ENCODE data around the gene EBF3. TPM values are rescaled to one million over a fixed set of nuclear protein-coding genes. Genes with fewer than 3 reads are reported as not detected.
A peak's percentile ranks its signal among the peaks of the same experiment; 100 is the strongest.

The EBF3 gene
- total and polyA plus RNA-seq, 4 donors: 0.13 to 23.3 (median 4.3) TPM

GRCh38 chr10:129968853-129969183 is 4.7 kb upstream of the EBF3 start:
- WGBS, 2 donors: 2% methylated on average over 11 to 15 of the region's 15 CpGs
- Histone ChIP-seq H3K4me1 (ENCODE audit: control insufficient read depth in 1 of 2, insufficient read depth in 2 of 2, low read length in 2 of 2) (no peaks in the 10 kb centered on the region), H3K36me3 (ENCODE audit: control insufficient read depth in 1 of 2, insufficient read depth in 2 of 2, low read length in 1 of 2) (no peaks in the 10 kb centered on the region), H3K9me3 (ENCODE audit: control insufficient read depth, low read length) (no peaks in the 10 kb centered on the region), H3K4me3 (ENCODE audit: low read length in 2 of 2) (no peak overlapping the region), H3K27me3 (ENCODE audit: control insufficient read depth in 1 of 2, insufficient read depth in 2 of 2, low read length in 1 of 2) (no peaks in the 10 kb centered on the region), H3K27ac (ENCODE audit: low read depth in 1 of 2, low read length in 2 of 2) (no peak overlapping the region)
- ATAC-seq (ENCODE audit: low FRiP score) (peak; percentile 39), DNase-seq (peak; percentile 65 to 88)
- intact Hi-C loops (cut with DNase I): loop anchor here in 1 of 2 donors (5.0 to 10.0 kb wide), 4 partner anchors 77 to 1914 kb away; partner anchors contain the start of gene MGMT

- WGBS, 2 donors: 10% methylated on average over 61 to 62 of the region's 62 CpGs
- Histone ChIP-seq H3K36me3 (ENCODE audit: control insufficient read depth in 1 of 2, insufficient read depth in 2 of 2, low read length in 1 of 2) (no peaks in the 10 kb centered on the region), H3K4me3 (ENCODE audit: low read length in 2 of 2) (no peak overlapping the region), H3K4me1 (ENCODE audit: control insufficient read depth in 1 of 2, insufficient read depth in 2 of 2, low read length in 2 of 2) (no peaks in the 10 kb centered on the region), H3K9me3 (ENCODE audit: control insufficient read depth, low read length) (no peaks in the 10 kb centered on the region), H3K27me3 (ENCODE audit: control insufficient read depth in 1 of 2, insufficient read depth in 2 of 2, low read length in 1 of 2) (no peaks in the 10 kb centered on the region), H3K27ac (ENCODE audit: low read depth in 1 of 2, low read length in 2 of 2) (no peak overlapping the region)
- DNase-seq (peak in 1 of 2 donors; percentile 42), ATAC-seq (ENCODE audit: low FRiP score) (no peak)
- intact Hi-C loops (cut with DNase I): loop anchor here in 1 of 2 donors (5.0 to 10.0 kb wide), 4 partner anchors 76 to 1913 kb away; partner anchors contain the start of gene MGMT
Observed at GRCh38 chr10:129968020-129968852, 4.2 kb upstream of the EBF3 start.

GRCh38 chr10:129967579-129968019 is 3.5 kb upstream of the EBF3 start:
- Histone ChIP-seq H3K4me3 (ENCODE audit: low read length in 2 of 2) (no peak overlapping the region), H3K9me3 (ENCODE audit: control insufficient read depth, low read length) (no peaks in the 10 kb centered on the region), H3K4me1 (ENCODE audit: control insufficient read depth in 1 of 2, insufficient read depth in 2 of 2, low read length in 2 of 2) (no peaks in the 10 kb centered on the region), H3K36me3 (ENCODE audit: control insufficient read depth in 1 of 2, insufficient read depth in 2 of 2, low read length in 1 of 2) (no peaks in the 10 kb centered on the region), H3K27me3 (ENCODE audit: control insufficient read depth in 1 of 2, insufficient read depth in 2 of 2, low read length in 1 of 2) (no peaks in the 10 kb centered on the region), H3K27ac (ENCODE audit: low read depth in 1 of 2, low read length in 2 of 2) (no peak overlapping the region)
- DNase-seq: no peak
- 18 to 26% methylated on average over 28 of the region's 28 CpGs for WGBS, 2 donors
- intact Hi-C loops (cut with DNase I): loop anchor here in 1 of 2 donors (2.0 to 10.0 kb wide), 5 partner anchors 75 to 1913 kb away; partner anchors contain the start of gene MGMT
- no peak for ATAC-seq (ENCODE audit: low FRiP score)

GRCh38 chr10:129966889-129967578 is 3.0 kb upstream of the EBF3 start:
- intact Hi-C loops (cut with DNase I): loop anchor here in 1 of 2 donors (2.0 to 10.0 kb wide), 5 partner anchors 75 to 1912 kb away; partner anchors contain the start of gene MGMT
- no peaks in the 10 kb centered on the region for H3K27me3 ChIP-seq (ENCODE audit: control insufficient read depth in 1 of 2, insufficient read depth in 2 of 2, low read length in 1 of 2)
- no peaks in the 10 kb centered on the region for H3K4me1 ChIP-seq (ENCODE audit: control insufficient read depth in 1 of 2, insufficient read depth in 2 of 2, low read length in 2 of 2)
- WGBS, 2 donors: 7 to 12% methylated on average over 54 to 60 of the region's 60 CpGs
- DNase-seq: peak in 1 of 2 donors; percentile 28
- H3K4me3 ChIP-seq (ENCODE audit: low read length in 2 of 2): no peak overlapping the region
- ATAC-seq (ENCODE audit: low FRiP score): no peak
- H3K9me3 ChIP-seq (ENCODE audit: control insufficient read depth, low read length): no peaks in the 10 kb centered on the region
- H3K27ac ChIP-seq (ENCODE audit: low read depth in 1 of 2, low read length in 2 of 2): no peak overlapping the region
- no peaks in the 10 kb centered on the region for H3K36me3 ChIP-seq (ENCODE audit: control insufficient read depth in 1 of 2, insufficient read depth in 2 of 2, low read length in 1 of 2)

- intact Hi-C loops (cut with DNase I): loop anchor here in 1 of 2 donors (2.0 to 10.0 kb wide), 5 partner anchors 74 to 1912 kb away; partner anchors contain the start of gene MGMT
- 16 to 25% methylated on average over 16 of the region's 16 CpGs for WGBS, 2 donors
- DNase-seq: no peak
- H3K4me1 ChIP-seq (ENCODE audit: control insufficient read depth in 1 of 2, insufficient read depth in 2 of 2, low read length in 2 of 2): no peaks in the 10 kb centered on the region
- no peak overlapping the region for H3K27ac ChIP-seq (ENCODE audit: low read depth in 1 of 2, low read length in 2 of 2)
- H3K36me3 ChIP-seq (ENCODE audit: control insufficient read depth in 1 of 2, insufficient read depth in 2 of 2, low read length in 1 of 2): no peaks in the 10 kb centered on the region
- ATAC-seq (ENCODE audit: low FRiP score): no peak
- no peaks in the 10 kb centered on the region for H3K9me3 ChIP-seq (ENCODE audit: control insufficient read depth, low read length)
- H3K27me3 ChIP-seq (ENCODE audit: control insufficient read depth in 1 of 2, insufficient read depth in 2 of 2, low read length in 1 of 2): no peaks in the 10 kb centered on the region
- H3K4me3 ChIP-seq (ENCODE audit: low read length in 2 of 2): no peak overlapping the region
Observed at GRCh38 chr10:129966370-129966888, 2.4 kb upstream of the EBF3 start.

- no peak for ATAC-seq (ENCODE audit: low FRiP score)
- H3K4me3 ChIP-seq (ENCODE audit: low read length in 2 of 2): no peak overlapping the region
Observed at GRCh38 chr10:129965959-129966358, 1.9 kb upstream of the EBF3 start.

GRCh38 chr10:129965425-129965808 is 1.3 kb upstream of the EBF3 start:
- Histone ChIP-seq H3K4me3 (ENCODE audit: low read length in 2 of 2) (no peak overlapping the region), H3K36me3 (ENCODE audit: control insufficient read depth in 1 of 2, insufficient read depth in 2 of 2, low read length in 1 of 2) (no peaks in the 10 kb centered on the region), H3K27me3 (ENCODE audit: control insufficient read depth in 1 of 2, insufficient read depth in 2 of 2, low read length in 1 of 2) (no peaks in the 10 kb centered on the region), H3K9me3 (ENCODE audit: control insufficient read depth, low read length) (no peaks in the 10 kb centered on the region), H3K27ac (ENCODE audit: low read depth in 1 of 2, low read length in 2 of 2) (no peak overlapping the region), H3K4me1 (ENCODE audit: control insufficient read depth in 1 of 2, insufficient read depth in 2 of 2, low read length in 2 of 2) (no peaks in the 10 kb centered on the region)
- WGBS, 2 donors: 19 to 21% methylated on average over 15 of the region's 15 CpGs
- DNase-seq (no peak), ATAC-seq (ENCODE audit: low FRiP score) (no peak)
- intact Hi-C loops (cut with DNase I): loop anchor here in 1 of 2 donors (5.0 to 10.0 kb wide), 4 partner anchors 73 to 1911 kb away; partner anchors contain the start of gene MGMT

More at GRCh38 chr10:129965959-129966358, 1.9 kb upstream of the EBF3 start:
- no peaks in the 10 kb centered on the region for H3K9me3 ChIP-seq (ENCODE audit: control insufficient read depth, low read length)
- H3K27ac ChIP-seq (ENCODE audit: low read depth in 1 of 2, low read length in 2 of 2): no peak overlapping the region
- no peaks in the 10 kb centered on the region for H3K27me3 ChIP-seq (ENCODE audit: control insufficient read depth in 1 of 2, insufficient read depth in 2 of 2, low read length in 1 of 2)
- DNase-seq: no peak
- WGBS, 2 donors: 19 to 25% methylated on average over 17 of the region's 17 CpGs
- no peaks in the 10 kb centered on the region for H3K4me1 ChIP-seq (ENCODE audit: control insufficient read depth in 1 of 2, insufficient read depth in 2 of 2, low read length in 2 of 2)
- H3K36me3 ChIP-seq (ENCODE audit: control insufficient read depth in 1 of 2, insufficient read depth in 2 of 2, low read length in 1 of 2): no peaks in the 10 kb centered on the region
- intact Hi-C loops (cut with DNase I): loop anchor here in 1 of 2 donors (2.0 to 10.0 kb wide), 5 partner anchors 74 to 1911 kb away; partner anchors contain the start of gene MGMT

GRCh38 chr10:129964611-129965424 is 744 bp upstream of the EBF3 start:
- DNase-seq (peak in 1 of 2 donors; percentile 51), ATAC-seq (ENCODE audit: low FRiP score) (no peak)
- 5 to 7% methylated on average over 66 to 82 of the region's 82 CpGs for WGBS, 2 donors
- H3K27ac ChIP-seq (ENCODE audit: low read depth in 1 of 2, low read length in 2 of 2): no peak overlapping the region
- intact Hi-C loops (cut with DNase I): loop anchor here (5.0 to 10.0 kb wide), 5 partner anchors 73 to 1910 kb away; partner anchors contain the start of genes C10orf143 (in 1 of the 2) and MGMT (in 1 of the 2)
- peak overlapping the region in 1 of 2 donors; percentile 67 for H3K4me3 ChIP-seq (ENCODE audit: low read length in 2 of 2)
- no peaks in the 10 kb centered on the region for H3K36me3 ChIP-seq (ENCODE audit: control insufficient read depth in 1 of 2, insufficient read depth in 2 of 2, low read length in 1 of 2)
- no peaks in the 10 kb centered on the region for H3K9me3 ChIP-seq (ENCODE audit: control insufficient read depth, low read length)
- no peaks in the 10 kb centered on the region for H3K27me3 ChIP-seq (ENCODE audit: control insufficient read depth in 1 of 2, insufficient read depth in 2 of 2, low read length in 1 of 2)
- no peaks in the 10 kb centered on the region for H3K4me1 ChIP-seq (ENCODE audit: control insufficient read depth in 1 of 2, insufficient read depth in 2 of 2, low read length in 2 of 2)
